K562 (cell line): ENCODE results near the gene USP49. TPM values are rescaled to one million over a fixed set of nuclear protein-coding genes. Genes with fewer than 3 reads are reported as not detected.
A peak's percentile ranks its signal among the peaks of the same experiment; 100 is the strongest.

ENCODE experiments used
- ATF2 ChIP-seq: sonication (generic); formaldehyde crosslinking; IDR thresholded peaks from 2 replicates; pipeline ENCODE4 v1.8.1; 2022; ENCODE audit warnings: missing genetic modification reagents
- BRD9 ChIP-seq: fragments of 450-650 bp; IDR thresholded peaks from 2 replicates; pipeline ENCODE4 v1.6.1; 2018; ENCODE audit warnings: low read depth; ENCODE audit not compliant: partially characterized antibody
- ELF1 ChIP-seq: fragments of 200-800 bp; sonication (Bioruptor generic); IDR thresholded peaks from 2 replicates; pipeline ENCODE4 v1.6.1; 2016; ENCODE audit warnings: missing genetic modification characterization, missing compliant biosample characterization
- FOXA1 ChIP-seq: fragments of 450-650 bp; IDR thresholded peaks from 2 replicates; pipeline ENCODE4 v1.6.1; 2016; ENCODE audit warnings: mild to moderate bottlenecking, borderline replicate concordance
- FOXK1 ChIP-seq: sonication (generic); formaldehyde crosslinking; IDR thresholded peaks from 2 replicates; pipeline ENCODE4 v1.8.0; 2022; ENCODE audit warnings: missing genetic modification reagents, mild to moderate bottlenecking, borderline replicate concordance
- HDAC3 ChIP-seq: fragments of 450-650 bp; IDR thresholded peaks from 2 replicates; pipeline ENCODE4 v1.6.1; 2018; ENCODE audit warnings: borderline replicate concordance, mild to moderate bottlenecking, moderate library complexity; ENCODE audit not compliant: partially characterized antibody
- HMG20B ChIP-seq: fragments of 250-450 bp; sonication (Bioruptor Pico); IDR thresholded peaks from 2 replicates; pipeline ENCODE4 v1.5.0; 2021; ENCODE audit warnings: mild to moderate bottlenecking
- KLF1 ChIP-seq: fragments of 450-650 bp; IDR thresholded peaks from 2 replicates; pipeline ENCODE4 v1.6.1; 2016; ENCODE audit warnings: missing genetic modification characterization, missing compliant biosample characterization
- MAFF ChIP-seq: IDR thresholded peaks from 2 replicates; pipeline ENCODE4 v1.6.1; 2012; ENCODE audit warnings: low read length, improper control_type of control experiment
- MCM7 ChIP-seq, 2 experiments: fragments of 450-650 bp; IDR thresholded peaks; 2 replicates each; pipeline ENCODE4 v1.6.1; 2016 to 2018
- NFIX ChIP-seq: fragments of 250-450 bp; sonication (Bioruptor Pico); IDR thresholded peaks from 2 replicates; pipeline ENCODE4 v1.4.0; 2020; ENCODE audit warnings: low read depth, mild to moderate bottlenecking, moderate library complexity
- PHF20 ChIP-seq: fragments of 450-650 bp; IDR thresholded peaks from 2 replicates; pipeline ENCODE4 v1.6.1; 2018; ENCODE audit not compliant: partially characterized antibody
- PRMT5 ChIP-seq: sonication (generic); formaldehyde crosslinking; IDR thresholded peaks from 2 replicates; pipeline ENCODE4 v1.5.0; 2020; ENCODE audit warnings: missing genetic modification reagents
- RAD51 ChIP-seq: fragments of 450-650 bp; IDR thresholded peaks from 2 replicates; pipeline ENCODE4 v1.7.1; 2016; ENCODE audit warnings: low read depth, mild to moderate bottlenecking, borderline replicate concordance
- RBM34 ChIP-seq: fragments of 200-400 bp; formaldehyde crosslinking; IDR thresholded peaks from 2 replicates; pipeline ENCODE4 v1.6.1; 2018; ENCODE audit warnings: low read length, borderline replicate concordance; ENCODE audit not compliant: insufficient read depth
- RCOR1 ChIP-seq, 2 experiments: IDR thresholded peaks; 2 replicates each; pipeline ENCODE4 v1.6.1; 2012; ENCODE audit warnings: low read depth in 2 of 2, low read length in 2 of 2, borderline replicate concordance in 1 of 2, improper control_type of control experiment in 1 of 2
- RNF219 ChIP-seq: fragments of 250-450 bp; sonication (Bioruptor Pico); IDR thresholded peaks from 2 replicates; pipeline ENCODE4 v1.5.0; 2022; ENCODE audit warnings: mild to moderate bottlenecking
- SLC30A9 ChIP-seq: fragments of 250-450 bp; sonication (Bioruptor Pico); IDR thresholded peaks from 2 replicates; pipeline ENCODE4 v1.8.0; 2022; ENCODE audit warnings: mild to moderate bottlenecking, moderate library complexity
- ZNF518B ChIP-seq: fragments of 250-450 bp; sonication (Bioruptor Pico); IDR thresholded peaks from 2 replicates; pipeline ENCODE4 v1.5.0; 2021; ENCODE audit warnings: mild to moderate bottlenecking, moderate library complexity
- polyA plus RNA-seq, 8 experiments: library from polyadenylated mRNA; depleted of rRNA in 4 of 8; stranded (reverse) in 5 of 8; unstranded in 3 of 8; fragments of >200 nt; fragmentation: Nextera tagmentation in 2 of 8; fragmentation: Illumina TruSeq in 1 of 8; extraction: Ambion mirVana in 2 of 8; extraction: Trizol in 1 of 8; gene quantifications; 2 replicates each; pipeline versions ENCODE4 v1.2.1 to v1.2.3, GENCODE V29; 2011 to 2014; ENCODE audit warnings: inconsistent platforms in 1 of 8, missing spikeins in 1 of 8
- total RNA-seq, 7 experiments: library from RNA; depleted of rRNA in 6 of 7; stranded (reverse); fragments of >200 nt in 6 of 7; fragmentation: Illumina TruSeq in 2 of 7; extraction: Trizol in 2 of 7; gene quantifications; 2 replicates each; pipeline versions ENCODE4 v1.2.1 to v1.2.3, GENCODE V29; 2011 to 2021; ENCODE audit warnings: low replicate concordance in 1 of 7
- TF ChIP-seq, protein P1 (sequence below): sonication (generic); formaldehyde crosslinking; IDR thresholded peaks from 2 replicates; pipeline ENCODE4 v1.8.0; 2023; ENCODE audit warnings: mild to moderate bottlenecking, missing genetic modification reagents

The USP49 gene
- total and polyA plus RNA-seq, 9 of the 15 experiments (the other 6 are each of a cell fraction or from before 2014, with no cell fraction given): 1.0 to 9.9 (median 6.5) TPM

GRCh38 chr6:41941280-41942066 lies 46.3 kb upstream of the USP49 start, which contains the start of gene CCND3 (continued):
- TF ChIP-seq ZNF518B (CRISPR knock-in tag): no peak
- TF ChIP-seq SLC30A9: 0 out of 2 replicates have a peak, but pooled peaks have one; percentile 49
- no peak for TF ChIP-seq HMG20B (CRISPR knock-in tag)
- 0 out of 2 replicates have a peak, but pooled peaks have one; percentile 53 for TF ChIP-seq PRMT5 (CRISPR knock-in tag)
- TF ChIP-seq RAD51: no peak
- TF ChIP-seq FOXK1 (CRISPR knock-in tag): no peak
- no peak for TF ChIP-seq RNF219
- TF ChIP-seq, protein P1, sequence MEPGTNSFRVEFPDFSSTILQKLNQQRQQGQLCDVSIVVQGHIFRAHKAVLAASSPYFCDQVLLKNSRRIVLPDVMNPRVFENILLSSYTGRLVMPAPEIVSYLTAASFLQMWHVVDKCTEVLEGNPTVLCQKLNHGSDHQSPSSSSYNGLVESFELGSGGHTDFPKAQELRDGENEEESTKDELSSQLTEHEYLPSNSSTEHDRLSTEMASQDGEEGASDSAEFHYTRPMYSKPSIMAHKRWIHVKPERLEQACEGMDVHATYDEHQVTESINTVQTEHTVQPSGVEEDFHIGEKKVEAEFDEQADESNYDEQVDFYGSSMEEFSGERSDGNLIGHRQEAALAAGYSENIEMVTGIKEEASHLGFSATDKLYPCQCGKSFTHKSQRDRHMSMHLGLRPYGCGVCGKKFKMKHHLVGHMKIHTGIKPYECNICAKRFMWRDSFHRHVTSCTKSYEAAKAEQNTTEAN: no peak
- TF ChIP-seq ELF1 (tag): peak; percentile 61; the same call in 1 of the 2 replicates
- no peak for TF ChIP-seq FOXA1
- no peak for TF ChIP-seq HDAC3
- TF ChIP-seq MCM7 (IDR thresholded peaks at IDR 0.05): no peak
- TF ChIP-seq MAFF: no peak
- no peak for TF ChIP-seq NFIX (CRISPR knock-in tag)
- TF ChIP-seq RBM34: no peak
- TF ChIP-seq PHF20: peak; percentile 23
- TF ChIP-seq BRD9: no peak
- TF ChIP-seq KLF1 (tag): 0 out of 2 replicates have a peak, but pooled peaks have one; percentile 58
- no peak for TF ChIP-seq ATF2 (CRISPR knock-in tag)
- peak in 1 of 2 experiments; percentile 20; a peak in 1 of 4 replicates for TF ChIP-seq RCOR1 (IDR thresholded peaks at IDR 0.05; ENCODE audit: borderline replicate concordance in 1 of 2, low read depth in 2 of 2, low read length in 2 of 2)
